Liver (tissue), 9 donors: ENCODE measurements around the gene SLCO2A1. TPM values are rescaled to one million over a fixed set of nuclear protein-coding genes. Genes with fewer than 3 reads are reported as not detected.

Source experiments
- DNase-seq: peaks from one replicate; pipeline ENCODE4 v3.0.0-alpha.2; 2017; ENCODE audit warnings: low spot score
- H3K27ac ChIP-seq, 2 donors: one replicate each; pipeline ENCODE4 v1.7.0; 2013; ENCODE audit warnings: inconsistent platforms in 2 of 2, low read length in 2 of 2, control low read depth in 1 of 2, low read depth in 1 of 2, mild to moderate bottlenecking in 1 of 2
- H3K27me3 ChIP-seq, 4 donors: one replicate each; pipeline versions ENCODE4 v1.6.1 to v1.7.0; 2013; ENCODE audit warnings: low read length in 3 of 4, inconsistent platforms in 1 of 4, mild to moderate bottlenecking in 1 of 4, moderate library complexity in 1 of 4; ENCODE audit not compliant: control insufficient read depth in 4 of 4, insufficient read depth in 4 of 4
- H3K36me3 ChIP-seq, 4 donors: one replicate each; pipeline versions ENCODE4 v1.6.1 to v1.7.0; 2013; ENCODE audit warnings: low read length in 3 of 4, mild to moderate bottlenecking in 3 of 4, low read depth in 1 of 4, moderate library complexity in 1 of 4; ENCODE audit not compliant: control insufficient read depth in 4 of 4, insufficient read depth in 3 of 4
- H3K4me1 ChIP-seq, 4 donors: one replicate each; pipeline versions ENCODE4 v1.6.1 to v1.7.0; 2013; ENCODE audit warnings: low read length in 3 of 4, mild to moderate bottlenecking in 3 of 4, moderate library complexity in 1 of 4; ENCODE audit not compliant: control insufficient read depth in 4 of 4, insufficient read depth in 4 of 4
- H3K4me3 ChIP-seq, 3 donors: one replicate each; pipeline versions ENCODE4 v1.6.1 to v1.7.0; 2013; ENCODE audit warnings: low read length in 3 of 3, control low read depth in 1 of 3, low read depth in 1 of 3, mild to moderate bottlenecking in 1 of 3
- H3K9ac ChIP-seq, 2 donors: one replicate each; pipeline ENCODE4 v1.7.0; 2013; ENCODE audit warnings: low read length in 2 of 2, mild to moderate bottlenecking in 2 of 2, moderate library complexity in 2 of 2, control low read depth in 1 of 2, low read depth in 1 of 2
- H3K9me3 ChIP-seq, 4 donors: one replicate each; pipeline versions ENCODE4 v1.6.1 to v1.7.0; 2013; ENCODE audit warnings: low read length in 3 of 4; ENCODE audit not compliant: control insufficient read depth in 4 of 4
- ATF3 ChIP-seq: IDR thresholded peaks from 2 replicates; pipeline ENCODE4 v1.6.1; 2016; ENCODE audit warnings: antibody characterized with exemption
- CTCF ChIP-seq: fragments of 150-350 bp; IDR thresholded peaks from 2 replicates; pipeline ENCODE4 v1.5.1; 2017; ENCODE audit warnings: improper control_type of control experiment, low read depth, low read length; ENCODE audit not compliant: missing input control
- EGR1 ChIP-seq, 2 donors: IDR thresholded peaks; 2 replicates each; pipeline ENCODE4 v1.6.1; 2016 to 2018; ENCODE audit warnings: antibody characterized with exemption in 2 of 2, low read depth in 2 of 2
- FOXA1 ChIP-seq: IDR thresholded peaks from 2 replicates; pipeline ENCODE4 v1.6.1; 2016; ENCODE audit warnings: antibody characterized with exemption
- FOXA2 ChIP-seq: IDR thresholded peaks from 2 replicates; pipeline ENCODE4 v1.6.1; 2016; ENCODE audit warnings: antibody characterized with exemption
- GABPA ChIP-seq, 2 donors: IDR thresholded peaks in 1 of 2; conservative IDR thresholded peaks in 1 of 2; 2 replicates each; pipeline ENCODE4 v1.6.1; 2016; ENCODE audit warnings: antibody characterized with exemption in 2 of 2, mild to moderate bottlenecking in 1 of 2, moderate library complexity in 1 of 2
- HNF4A ChIP-seq, 2 donors: conservative IDR thresholded peaks; 2 replicates each; pipeline ENCODE4 v1.6.1; 2016; ENCODE audit warnings: antibody characterized with exemption in 2 of 2, mild to moderate bottlenecking in 2 of 2
- HNF4G ChIP-seq: IDR thresholded peaks from 2 replicates; pipeline ENCODE4 v1.6.1; 2016; ENCODE audit warnings: antibody characterized with exemption
- JUND ChIP-seq, 2 donors: IDR thresholded peaks; 2 replicates each; pipeline ENCODE4 v1.6.1; 2016; ENCODE audit warnings: antibody characterized with exemption in 2 of 2
- MAX ChIP-seq: IDR thresholded peaks from 2 replicates; pipeline ENCODE4 v1.6.1; 2016; ENCODE audit warnings: antibody characterized with exemption
- NR2F2 ChIP-seq: IDR thresholded peaks from 2 replicates; pipeline ENCODE4 v1.6.1; 2016; ENCODE audit warnings: antibody characterized with exemption
- RAD21 ChIP-seq, 2 donors: IDR thresholded peaks; 2 replicates each; pipeline ENCODE4 v1.6.1; 2016; ENCODE audit warnings: antibody characterized with exemption in 2 of 2, mild to moderate bottlenecking in 2 of 2
- REST ChIP-seq: IDR thresholded peaks from 2 replicates; pipeline ENCODE4 v1.6.1; 2016; ENCODE audit warnings: antibody characterized with exemption, mild to moderate bottlenecking
- RXRA ChIP-seq, 2 donors: IDR thresholded peaks; 2 replicates each; pipeline ENCODE4 v1.6.1; 2017 to 2018; ENCODE audit warnings: antibody characterized with exemption in 2 of 2, mild to moderate bottlenecking in 1 of 2
- SP1 ChIP-seq: IDR thresholded peaks from 2 replicates; pipeline ENCODE4 v1.6.1; 2018; ENCODE audit warnings: antibody characterized with exemption, mild to moderate bottlenecking
- TAF1 ChIP-seq: conservative IDR thresholded peaks from 2 replicates; pipeline ENCODE4 v1.6.1; 2016; ENCODE audit warnings: antibody characterized with exemption, mild to moderate bottlenecking
- YY1 ChIP-seq: IDR thresholded peaks from 2 replicates; pipeline ENCODE4 v1.6.1; 2016; ENCODE audit warnings: antibody characterized with exemption, mild to moderate bottlenecking
- ZBTB33 ChIP-seq: IDR thresholded peaks from 2 replicates; pipeline ENCODE4 v1.6.1; 2016; ENCODE audit warnings: antibody characterized with exemption
- WGBS: extraction: QIAGEN DNeasy Blood & Tissue Kit; methylation state at CpG from one replicate; pipeline ENCODE4 v1.1.7; 2013; 5-methylcytosine and 5-hydroxymethylcytosine counted together
- polyA plus RNA-seq, 2 donors: library from polyadenylated mRNA; stranded (reverse) in 1 of 2; unstranded in 1 of 2; fragments of 200-250 nt in 1 of 2; fragments of >200 nt in 1 of 2; fragmentation: Nextera tagmentation in 1 of 2; extraction: Ambion mirVana in 1 of 2; gene quantifications; one replicate each; pipeline versions ENCODE4 v1.2.1 to v1.2.3, GENCODE V29; 2013 to 2015
- total RNA-seq, 2 donors: library from RNA; depleted of rRNA; stranded (reverse); fragments of >200 nt; gene quantifications; one replicate each; pipeline ENCODE4 v1.2.3, GENCODE V29; 2014
- donor health status: healthy.
- donor health status: healthy.
- donor health status: healthy.
- donor health status: healthy.
- donor health status: healthy.

Gene SLCO2A1
- total and polyA plus RNA-seq, 4 donors, result 0.56 to 3.1 (median 2.2) TPM

GRCh38 chr3:133999891-134000685 is 29.6 kb downstream of the SLCO2A1 start:
- Histone ChIP-seq H3K36me3 (no peaks in the 10 kb centered on the region), H3K27me3 (peaks cover 0 to 3% (median under 1%) of the 10 kb centered on the region in 4 donors), H3K4me3 (no peak overlapping the region), H3K4me1 (no peaks in the 10 kb centered on the region), H3K27ac (no peak overlapping the region), H3K9me3 (peaks cover 0 to 1% (median 0%) of the 10 kb centered on the region in 4 donors), H3K9ac (no peak overlapping the region)
- 84% methylated on average over 13 of the region's 13 CpGs for WGBS
- TF ChIP-seq HNF4G (no peak), RAD21 (IDR thresholded peaks at IDR 0.05) (no peak), GABPA (IDR thresholded peaks at IDR 0.05 in 1 of 2, conservative IDR thresholded peaks at IDR 0.05 in 1 of 2) (no peak), FOXA1 (no peak), HNF4A (conservative IDR thresholded peaks at IDR 0.05) (no peak), CTCF (no peak), YY1 (no peak), SP1 (no peak), ZBTB33 (no peak), ATF3 (no peak), JUND (IDR thresholded peaks at IDR 0.05) (no peak), MAX (no peak), NR2F2 (no peak), TAF1 (no peak), FOXA2 (no peak), REST (no peak), RXRA (IDR thresholded peaks at IDR 0.05) (no peak), EGR1 (IDR thresholded peaks at IDR 0.05; ENCODE audit: low read depth in 2 of 2) (no peak)
- no peak for DNase-seq
